Activated B cell treated with CpG ODN at 0.5 μM for 24 hours (primary cell): ENCODE results near the gene PTPN4. TPM values are rescaled to one million over a fixed set of nuclear protein-coding genes. Genes with fewer than 3 reads are reported as not detected.

Source experiments
- ATAC-seq: fragments of 200-7000 bp; cut with Tn5 transposase; one replicate; pipeline ENCODE4 v1.10.0; 2021; ENCODE audit warnings: low read depth, mild to moderate bottlenecking, moderate library complexity
- CTCF ChIA-PET: fragments of 350-600 bp; sonication (Branson Sonifier 250); formaldehyde crosslinking; loops from one replicate; lab custom pipeline; 2021; ENCODE audit warnings: antibody characterized with exemption; lab: Charles Lee
- POLR2A ChIA-PET: fragments of 350-600 bp; sonication (Branson Sonifier 250); formaldehyde crosslinking; loops from one replicate; lab custom pipeline; 2021; ENCODE audit warnings: antibody characterized with exemption; lab: Charles Lee
- DNase-seq: peaks from one replicate; pipeline ENCODE4 v3.0.0; 2022
- H3K27ac Mint-ChIP-seq: one replicate; pipeline ENCODE4 v1.8.0; 2020; ENCODE audit warnings: mixed read lengths
- H3K27me3 Mint-ChIP-seq: one replicate; pipeline ENCODE4 v1.8.0; 2021; ENCODE audit warnings: mixed read lengths
- H3K36me3 Mint-ChIP-seq: one replicate; pipeline ENCODE4 v1.8.0; 2021; ENCODE audit warnings: low read depth, mixed read lengths
- H3K4me1 Mint-ChIP-seq: one replicate; pipeline ENCODE4 v1.8.0; 2021; ENCODE audit warnings: mixed read lengths
- H3K4me3 Mint-ChIP-seq: one replicate; pipeline ENCODE4 v1.8.0; 2020; ENCODE audit warnings: mild to moderate bottlenecking, mixed read lengths
- H3K9me3 Mint-ChIP-seq: one replicate; pipeline ENCODE4 v1.8.0; 2020; ENCODE audit warnings: mixed read lengths
- CTCF ChIP-seq: fragments of 200-600 bp; IDR thresholded peaks from one replicate; pipeline ENCODE4 v1.8.0; 2022; ENCODE audit warnings: antibody characterized with exemption, mild to moderate bottlenecking
- intact Hi-C: fragments of 100-400 bp; cut with micrococcal nuclease; formaldehyde crosslinking; loops from one replicate; pipeline ENCODE4 v1.15.1; 2024
- total RNA-seq: library from RNA; stranded (reverse); gene quantifications from 2 replicates; pipeline ENCODE4 v1.2.3, GENCODE V29; 2022

Gene PTPN4
- total RNA-seq, 1 donor from 2014 or later: 41.2 TPM

- CTCF ChIA-PET: no interaction called here
- DNase-seq (no peak), ATAC-seq (no peak)
- Mint-ChIP-seq H3K9me3 (no peaks in the 10 kb centered on the region), H3K36me3 (peaks cover 33% of the 10 kb centered on the region), H3K27ac (no peak overlapping the region), H3K4me1 (peaks cover 8% of the 10 kb centered on the region), H3K4me3 (no peak overlapping the region), H3K27me3 (no peaks in the 10 kb centered on the region)
- TF ChIP-seq CTCF: no peak
- intact Hi-C loops: no loop called here
- POLR2A ChIA-PET: no interaction called here
Observed at GRCh38 chr2:119940856-119941255, 181.1 kb downstream of the PTPN4 start.

DNA sequence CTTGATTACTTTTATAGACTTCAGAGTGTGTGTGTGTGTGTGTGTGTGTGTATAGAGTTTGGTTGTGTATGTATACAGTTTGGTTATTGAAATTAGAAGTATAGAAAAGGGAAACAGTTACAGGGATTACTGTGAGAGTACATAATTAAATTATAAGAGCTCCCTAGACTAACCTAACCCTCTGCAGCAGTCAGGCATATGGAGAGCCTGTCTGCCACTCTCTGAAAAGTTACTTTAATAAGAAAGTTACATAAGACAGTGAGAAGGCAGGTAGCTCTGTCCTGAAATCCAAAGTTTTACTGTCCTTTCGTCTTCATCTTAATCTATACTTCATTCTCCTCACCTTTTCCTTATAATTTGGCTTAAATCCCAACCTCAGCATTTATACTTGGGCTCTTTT, 181.7 kb downstream of the PTPN4 start:
- CTCF ChIA-PET: no interaction called here
- POLR2A ChIA-PET: no interaction called here
- Mint-ChIP-seq H3K4me1 (peaks cover 8% of the 10 kb centered on the region), H3K9me3 (no peaks in the 10 kb centered on the region), H3K27ac (no peak overlapping the region), H3K36me3 (peaks cover 32% of the 10 kb centered on the region), H3K27me3 (no peaks in the 10 kb centered on the region), H3K4me3 (no peak overlapping the region)
- no peak for DNase-seq
- ATAC-seq: no peak
- no peak for TF ChIP-seq CTCF
- intact Hi-C loops: no loop called here

GRCh38 chr2:119941981-119942513, 182.3 kb downstream of the PTPN4 start:
- Mint-ChIP-seq H3K4me1 (peaks cover 8% of the 10 kb centered on the region), H3K9me3 (no peaks in the 10 kb centered on the region), H3K27ac (no peak overlapping the region), H3K4me3 (no peak overlapping the region), H3K36me3 (peaks cover 27% of the 10 kb centered on the region), H3K27me3 (no peaks in the 10 kb centered on the region)
- ChIA-PET CTCF (no interaction called here), POLR2A (no interaction called here)
- ATAC-seq: no peak
- DNase-seq: no peak
- no peak for TF ChIP-seq CTCF
- intact Hi-C loops: no loop called here

DNA sequence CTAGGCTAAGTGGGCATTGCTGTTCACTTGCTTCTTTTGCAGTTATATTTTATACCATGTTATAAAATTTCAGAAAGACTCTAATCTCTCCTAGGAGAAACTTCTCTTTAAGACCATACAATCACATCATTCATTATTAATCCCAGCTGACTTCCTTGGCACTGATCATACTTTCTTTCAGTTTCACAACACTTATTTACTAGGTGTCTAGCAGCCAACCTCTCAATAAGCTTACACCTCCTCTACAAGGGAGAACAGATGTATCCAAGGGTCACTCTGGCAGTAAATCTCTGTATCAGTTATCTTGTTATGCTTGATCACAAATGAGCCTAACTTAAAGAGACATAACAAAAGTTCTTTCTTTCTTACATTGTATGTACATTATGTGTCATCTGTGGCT, 183.3 kb downstream of the PTPN4 start:
- ATAC-seq (no peak), DNase-seq (no peak)
- Mint-ChIP-seq H3K27ac (no peak overlapping the region), H3K36me3 (peaks cover 29% of the 10 kb centered on the region), H3K27me3 (no peaks in the 10 kb centered on the region), H3K4me3 (no peak overlapping the region), H3K4me1 (peaks cover 8% of the 10 kb centered on the region), H3K9me3 (no peaks in the 10 kb centered on the region)
- ChIA-PET POLR2A (no interaction called here), CTCF (interaction anchor here (0.6 kb wide), 1 partner anchor 117 kb away, joined by 3 read pairs; no protein-coding TSS in a partner anchor)
- TF ChIP-seq CTCF: no peak
- intact Hi-C loops: no loop called here

DNA sequence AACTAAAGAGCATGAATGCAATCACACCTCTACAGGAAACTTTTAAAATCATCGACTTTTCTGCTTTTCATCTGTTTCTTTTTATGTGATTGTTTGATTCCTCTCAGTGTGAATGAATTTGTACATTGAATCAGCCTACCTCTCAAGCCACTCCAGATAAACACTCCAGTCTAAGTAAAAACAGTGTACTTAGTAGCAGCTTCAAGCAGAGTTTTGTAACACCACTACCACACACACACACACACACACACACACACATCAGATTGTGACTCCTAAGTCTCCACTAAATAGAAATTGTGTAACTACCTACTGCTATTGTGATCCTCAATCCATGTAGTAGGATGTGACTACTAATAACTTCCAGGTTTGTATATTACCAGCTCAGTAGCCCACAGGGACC, 187.8 kb downstream of the PTPN4 start:
- no peak overlapping the region for H3K4me3 Mint-ChIP-seq
- CTCF ChIA-PET: no interaction called here
- ATAC-seq: no peak
- peaks cover 46% of the 10 kb centered on the region for H3K36me3 Mint-ChIP-seq
- no peaks in the 10 kb centered on the region for H3K9me3 Mint-ChIP-seq
- H3K27me3 Mint-ChIP-seq: no peaks in the 10 kb centered on the region
- intact Hi-C loops: no loop called here
- POLR2A ChIA-PET: no interaction called here
- no peak for DNase-seq
- H3K27ac Mint-ChIP-seq: no peak overlapping the region
- peaks cover 3% of the 10 kb centered on the region for H3K4me1 Mint-ChIP-seq
- no peak for TF ChIP-seq CTCF
